Rectal smooth muscle tissue (tissue), 1 donor: ENCODE data around the gene LDLRAD4.
"Not testable (repeated sequence)": the region's sequence is repeated elsewhere in the genome, so short reads cannot be mapped to it uniquely, and the experiment has no call there.

ENCODE experiments used
- H3K27ac ChIP-seq: one replicate; pipeline ENCODE4 v1.7.0; 2013; ENCODE audit warnings: low read depth, low read length, inconsistent platforms
- H3K27me3 ChIP-seq: one replicate; pipeline ENCODE4 v1.7.0; 2013; ENCODE audit warnings: low read length; ENCODE audit not compliant: control insufficient read depth, insufficient read depth
- H3K36me3 ChIP-seq: one replicate; pipeline ENCODE4 v1.7.0; 2013; ENCODE audit warnings: low read length; ENCODE audit not compliant: control insufficient read depth, insufficient read depth
- H3K4me1 ChIP-seq: one replicate; pipeline ENCODE4 v1.7.0; 2013; ENCODE audit warnings: low read length; ENCODE audit not compliant: control insufficient read depth, insufficient read depth
- H3K4me3 ChIP-seq: one replicate; pipeline ENCODE4 v1.7.0; 2013; ENCODE audit warnings: low read length
- H3K9ac ChIP-seq: one replicate; pipeline ENCODE4 v1.7.0; 2013; ENCODE audit warnings: low read length

Gene LDLRAD4

DNA sequence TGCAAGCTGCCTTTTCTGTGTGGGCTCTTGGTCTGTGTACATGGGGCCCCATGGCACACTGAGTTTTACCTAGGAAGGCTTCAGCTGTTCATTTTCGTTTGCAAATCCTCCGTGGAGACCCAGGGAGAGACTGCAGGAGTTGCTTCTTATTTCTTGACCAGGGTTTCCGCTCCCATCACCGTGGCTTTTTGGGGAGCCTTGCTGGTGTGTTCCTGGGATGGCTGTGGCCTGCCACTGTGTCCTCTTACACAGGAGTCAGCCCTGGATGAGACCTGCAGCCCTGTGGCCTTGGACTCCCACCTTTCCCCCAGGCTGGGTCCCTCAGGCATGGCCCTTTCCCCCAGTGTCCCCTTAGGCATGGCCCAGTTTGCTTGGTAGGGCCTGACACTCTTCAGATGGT, 370.8 kb downstream of the LDLRAD4 start:
- Histone ChIP-seq H3K4me1 (no peaks in the 10 kb centered on the region), H3K9ac (no peak overlapping the region), H3K36me3 (no peaks in the 10 kb centered on the region), H3K4me3 (no peak overlapping the region), H3K27me3 (no peaks in the 10 kb centered on the region), H3K27ac (no peak overlapping the region)

DNA sequence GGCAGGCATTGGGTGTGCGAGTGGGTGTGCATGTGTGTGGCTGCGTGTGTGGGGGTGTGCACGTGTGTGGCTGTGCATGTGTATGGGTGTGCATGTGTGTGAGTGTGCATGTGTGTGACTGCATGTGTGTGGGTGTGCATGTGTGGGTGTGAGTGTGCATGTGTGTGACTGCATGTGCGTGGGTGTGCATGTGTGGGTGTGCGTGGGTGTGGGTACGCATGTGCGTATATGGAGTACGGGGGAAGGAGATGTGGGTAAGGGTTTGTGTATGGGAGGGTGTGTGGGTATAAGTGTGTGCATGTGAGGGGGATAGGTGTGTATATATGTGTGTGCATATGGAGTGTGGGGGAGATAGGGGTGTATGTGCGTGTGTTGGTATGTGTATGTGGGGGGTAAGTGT, 371.4 kb downstream of the LDLRAD4 start:
- Histone ChIP-seq H3K4me1 (no peaks in the 10 kb centered on the region), H3K27ac (no peak overlapping the region), H3K9ac (no peak overlapping the region), H3K4me3 (no peak overlapping the region), H3K36me3 (no peaks in the 10 kb centered on the region), H3K27me3 (no peaks in the 10 kb centered on the region)

DNA sequence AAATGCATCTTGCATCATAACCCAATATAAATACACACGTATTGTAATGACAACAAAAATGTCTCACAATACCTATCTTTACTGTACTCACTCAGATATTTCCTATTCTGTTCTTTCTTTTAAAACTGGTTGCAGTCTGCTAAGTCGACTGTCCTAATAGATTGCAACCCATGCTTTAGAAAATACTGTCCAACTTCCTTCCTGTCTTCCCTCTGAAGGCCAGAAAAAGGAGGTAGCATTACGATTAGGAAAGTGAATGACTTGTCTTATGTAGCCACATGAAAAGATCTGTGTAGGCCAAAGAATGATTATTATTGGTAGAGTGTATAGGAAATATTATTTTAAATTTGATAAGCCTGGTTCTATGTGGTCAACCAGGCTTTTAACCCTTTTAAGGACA, 373.7 kb downstream of the LDLRAD4 start:
- Histone ChIP-seq H3K36me3 (no peaks in the 10 kb centered on the region), H3K27me3 (no peaks in the 10 kb centered on the region), H3K9ac (no peak overlapping the region), H3K4me1 (no peaks in the 10 kb centered on the region), H3K4me3 (no peak overlapping the region), H3K27ac (no peak overlapping the region)

- Histone ChIP-seq H3K4me1 (no peaks in the 10 kb centered on the region), H3K27ac (no peak overlapping the region), H3K36me3 (no peaks in the 10 kb centered on the region), H3K9ac (no peak overlapping the region), H3K27me3 (no peaks in the 10 kb centered on the region), H3K4me3 (no peak overlapping the region)
These were observed 376.0 kb downstream of the LDLRAD4 start for GRCh38 chr18:13594551-13594950.

DNA sequence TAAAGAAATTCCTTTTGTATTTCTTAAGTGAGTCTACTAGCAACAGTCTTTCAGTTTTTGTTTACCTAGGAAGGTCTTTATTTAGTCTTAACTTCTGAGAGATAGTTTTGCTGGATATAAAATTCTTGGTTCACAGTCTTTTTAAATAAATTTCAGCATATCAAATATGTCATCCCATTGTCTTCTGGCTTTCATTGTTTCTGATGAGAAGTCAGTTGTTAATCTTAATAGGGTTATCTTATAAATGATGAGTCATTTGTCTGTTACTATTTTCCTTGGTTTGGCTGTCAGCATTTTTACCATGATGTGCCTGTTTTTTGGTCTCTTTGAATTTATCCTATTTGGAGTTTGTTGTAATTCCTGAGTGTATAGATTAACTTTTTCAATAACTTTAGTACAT, 378.5 kb downstream of the LDLRAD4 start:
- no peaks in the 10 kb centered on the region for H3K36me3 ChIP-seq
- H3K4me3 ChIP-seq = no peak overlapping the region
- no peaks in the 10 kb centered on the region for H3K4me1 ChIP-seq
- H3K27ac ChIP-seq = no peak overlapping the region
- no peak overlapping the region for H3K9ac ChIP-seq
- no peaks in the 10 kb centered on the region for H3K27me3 ChIP-seq

DNA sequence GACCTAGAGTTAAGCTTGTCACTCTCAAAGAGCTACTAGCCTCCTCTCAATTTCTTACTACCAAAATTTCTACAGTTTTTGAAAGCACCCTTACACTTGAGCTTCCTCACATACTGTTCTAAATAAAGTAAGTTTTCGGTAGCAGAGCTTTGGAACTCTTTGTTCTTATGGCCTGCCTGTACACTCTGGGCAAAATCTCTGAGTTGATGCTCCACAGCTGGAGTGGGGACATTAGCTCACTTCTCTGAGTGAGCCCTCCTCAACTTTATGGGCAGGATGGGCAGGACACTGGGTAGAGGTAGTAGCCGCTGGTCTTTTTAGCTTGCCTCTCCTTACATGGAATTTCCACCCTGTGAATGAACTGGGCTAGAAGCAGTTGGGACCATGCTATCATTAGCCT, 380.0 kb downstream of the LDLRAD4 start:
- no peak overlapping the region for H3K4me3 ChIP-seq
- no peak overlapping the region for H3K27ac ChIP-seq
- H3K27me3 ChIP-seq = no peaks in the 10 kb centered on the region
- H3K9ac ChIP-seq = no peak overlapping the region
- no peaks in the 10 kb centered on the region for H3K36me3 ChIP-seq
- no peaks in the 10 kb centered on the region for H3K4me1 ChIP-seq

GRCh38 chr18:13599031-13599430, 380.5 kb downstream of the LDLRAD4 start:
- Histone ChIP-seq H3K36me3 (no peaks in the 10 kb centered on the region), H3K4me3 (no peak overlapping the region), H3K9ac (no peak overlapping the region), H3K27me3 (no peaks in the 10 kb centered on the region), H3K27ac (no peak overlapping the region), H3K4me1 (no peaks in the 10 kb centered on the region)

- Histone ChIP-seq H3K4me1 (no peaks in the 10 kb centered on the region), H3K4me3 (no peak overlapping the region)
These were observed 384.9 kb downstream of the LDLRAD4 start for GRCh38 chr18:13603304-13604019.

GRCh38 chr18:13604786-13605185, 386.2 kb downstream of the LDLRAD4 start:
- H3K9ac ChIP-seq = no peak overlapping the region
- no peaks in the 10 kb centered on the region for H3K36me3 ChIP-seq
- H3K27ac ChIP-seq = no peak overlapping the region
- H3K4me3 ChIP-seq = no peak overlapping the region
- H3K27me3 ChIP-seq = no peaks in the 10 kb centered on the region
- H3K4me1 ChIP-seq = no peaks in the 10 kb centered on the region

More at GRCh38 chr18:13603304-13604019, 384.9 kb downstream of the LDLRAD4 start:
- H3K36me3 ChIP-seq = no peaks in the 10 kb centered on the region
- H3K27ac ChIP-seq = no peak overlapping the region
- no peak overlapping the region for H3K9ac ChIP-seq
- H3K27me3 ChIP-seq = no peaks in the 10 kb centered on the region

DNA sequence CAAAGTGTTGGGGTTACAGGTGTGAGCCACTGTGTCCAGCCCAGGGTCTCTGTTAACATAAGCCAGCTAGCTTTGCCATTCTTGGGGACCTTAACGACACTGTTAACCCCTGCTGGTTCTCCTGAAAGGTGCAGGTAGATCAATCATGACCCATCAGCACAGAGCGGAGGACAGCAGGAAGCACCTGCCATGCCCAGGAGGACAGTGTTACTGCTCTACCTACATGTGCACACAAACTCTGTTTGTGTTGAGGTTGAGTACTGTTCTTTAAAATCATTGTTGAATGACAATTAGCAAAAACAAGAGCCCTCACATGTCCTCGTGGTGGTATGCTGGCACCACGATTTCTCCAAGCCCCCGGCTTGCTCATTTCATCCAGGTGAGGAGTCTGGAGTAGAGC, 386.9 kb downstream of the LDLRAD4 start:
- Histone ChIP-seq H3K27me3 (no peaks in the 10 kb centered on the region), H3K4me3 (no peak overlapping the region)

GRCh38 chr18:13605901-13606300, 387.3 kb downstream of the LDLRAD4 start:
- H3K4me3 ChIP-seq = no peak overlapping the region
- no peak overlapping the region for H3K27ac ChIP-seq
- peaks cover 4% of the 10 kb centered on the region for H3K4me1 ChIP-seq
- H3K27me3 ChIP-seq = no peaks in the 10 kb centered on the region
- H3K9ac ChIP-seq = no peak overlapping the region
- no peaks in the 10 kb centered on the region for H3K36me3 ChIP-seq

More for the DNA sequence above, 386.9 kb downstream of the LDLRAD4 start:
- H3K4me1 ChIP-seq = peaks cover under 1% of the 10 kb centered on the region
- H3K9ac ChIP-seq = no peak overlapping the region
- no peak overlapping the region for H3K27ac ChIP-seq
- H3K36me3 ChIP-seq = no peaks in the 10 kb centered on the region

DNA sequence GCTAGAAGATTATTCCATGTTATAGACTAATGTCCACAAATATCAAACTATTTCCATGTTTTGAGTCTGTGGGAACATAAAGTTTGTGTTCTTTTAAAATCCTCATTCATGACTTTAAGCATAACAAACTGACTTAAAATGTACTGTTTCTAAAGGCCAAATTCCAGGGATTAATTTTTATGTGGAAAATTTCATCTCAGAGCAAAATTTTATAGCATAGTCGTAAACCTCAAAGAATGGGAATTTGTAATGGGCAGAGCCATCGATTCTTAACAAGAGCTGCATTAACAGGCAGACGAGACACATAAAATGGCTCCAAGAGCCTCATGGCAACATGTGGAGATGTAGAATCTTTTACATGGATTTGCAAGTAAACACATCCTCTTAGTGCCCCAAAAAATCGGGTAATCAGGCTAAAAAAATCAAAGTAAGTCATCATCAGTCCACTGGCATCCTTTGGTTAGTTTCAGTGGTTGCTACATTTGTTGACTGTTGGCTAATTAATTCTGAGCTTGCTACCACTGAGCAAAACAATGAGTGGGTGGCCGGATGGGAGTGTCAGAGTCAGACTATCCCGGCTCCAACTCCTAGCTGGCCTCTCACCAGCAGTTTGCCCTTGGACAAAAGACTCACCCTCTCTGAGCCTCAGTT, 388.2 kb downstream of the LDLRAD4 start:
- no peak overlapping the region for H3K4me3 ChIP-seq
- H3K27ac ChIP-seq = no peak overlapping the region
- no peaks in the 10 kb centered on the region for H3K27me3 ChIP-seq
- H3K9ac ChIP-seq = no peak overlapping the region
- H3K4me1 ChIP-seq = peaks cover 5% of the 10 kb centered on the region
- H3K36me3 ChIP-seq = no peaks in the 10 kb centered on the region

GRCh38 chr18:13608024-13608562, 389.5 kb downstream of the LDLRAD4 start:
- not testable (repeated sequence) for H3K36me3 ChIP-seq, H3K9ac ChIP-seq, H3K4me3 ChIP-seq, H3K4me1 ChIP-seq, H3K27ac ChIP-seq, H3K27me3 ChIP-seq
